ENCODE data around the gene MAP2K1.
"Not testable (repeated sequence)": the region's sequence is repeated elsewhere in the genome, so short reads cannot be mapped to it uniquely, and the experiment has no call there.

Gene MAP2K1

DNA sequence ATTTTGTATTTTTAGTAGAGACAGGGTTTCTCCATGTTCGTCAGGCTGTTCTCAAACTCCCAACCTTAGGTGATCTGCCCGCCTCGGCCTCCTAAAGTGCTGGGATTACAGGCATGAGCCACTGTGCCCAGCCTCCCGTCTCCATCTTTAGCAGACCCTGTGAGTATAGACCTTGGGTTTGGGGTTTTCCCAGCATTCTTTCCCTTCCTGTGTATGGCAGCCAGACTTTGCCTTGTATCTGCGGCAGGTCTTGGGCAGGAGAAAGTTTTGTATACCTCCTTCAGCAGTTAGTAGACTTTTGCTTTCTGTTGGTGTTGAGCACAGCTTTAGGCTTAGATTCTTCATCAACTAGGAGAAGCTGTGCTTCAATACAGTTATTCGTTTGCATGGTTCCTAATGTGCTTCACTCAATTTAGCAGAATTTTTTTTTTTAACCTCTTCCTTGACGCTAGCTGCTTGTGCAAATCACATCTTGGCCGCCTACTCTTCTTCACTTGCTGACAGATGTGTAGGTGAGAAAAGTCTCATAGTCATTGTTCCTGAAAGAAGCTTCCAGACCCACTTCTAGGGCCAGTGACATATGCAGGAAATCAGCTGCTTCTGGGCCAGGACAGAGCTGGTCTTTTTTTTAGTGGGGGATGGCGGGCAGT lies 38.4 kb downstream of the MAP2K1 start:
- Mint-ChIP-seq H3K36me3 (ENCODE audit: low read depth) (peaks cover 33% of the 10 kb centered on the region), H3K27ac (no peak overlapping the region), H3K4me3 (no peak overlapping the region), H3K27me3 (no peaks in the 10 kb centered on the region), H3K4me1 (ENCODE audit: low read depth) (peaks cover 52% of the 10 kb centered on the region), H3K9me3 (no peaks in the 10 kb centered on the region)

DNA sequence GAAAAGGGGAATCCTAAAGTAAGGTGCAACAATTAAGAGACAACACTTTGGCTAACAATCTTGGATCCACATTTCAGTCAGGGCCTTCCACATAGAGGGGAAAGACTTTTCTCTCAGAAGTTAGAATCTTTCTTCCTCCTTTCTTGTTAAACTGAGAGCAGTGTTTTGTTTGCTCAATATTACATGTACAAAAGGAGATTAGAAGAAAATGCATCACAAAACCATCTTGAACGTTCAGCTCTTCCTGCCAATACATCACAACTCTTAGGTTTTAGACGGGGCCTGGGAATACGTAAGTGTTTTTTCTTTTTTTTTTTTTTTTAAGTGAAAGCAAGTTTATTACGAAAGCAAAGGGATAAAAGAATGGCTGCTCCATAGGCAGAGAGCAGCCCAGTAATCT lies 39.1 kb downstream of the MAP2K1 start:
- Mint-ChIP-seq H3K36me3 (ENCODE audit: low read depth) (peaks cover 33% of the 10 kb centered on the region), H3K4me1 (ENCODE audit: low read depth) (peaks cover 57% of the 10 kb centered on the region), H3K4me3 (no peak overlapping the region), H3K9me3 (no peaks in the 10 kb centered on the region), H3K27me3 (no peaks in the 10 kb centered on the region), H3K27ac (no peak overlapping the region)

DNA sequence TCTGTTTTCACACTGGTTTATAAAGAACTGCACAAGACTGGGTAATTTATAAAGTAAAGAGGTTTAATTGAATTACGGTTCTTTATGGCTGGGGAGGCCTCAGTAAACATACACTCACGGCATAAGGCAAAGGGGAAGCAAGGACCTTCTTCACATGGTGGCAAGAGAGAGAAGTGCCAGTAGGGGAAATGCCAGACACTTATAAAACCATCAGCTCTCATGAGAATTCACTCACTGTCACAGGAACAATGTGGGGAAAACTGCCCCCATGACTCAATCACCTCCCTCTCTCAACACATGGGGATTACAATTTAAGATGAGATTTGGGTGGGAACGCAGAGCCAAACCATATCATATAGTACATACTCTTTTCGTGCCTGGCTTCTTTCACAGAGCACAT lies 42.4 kb downstream of the MAP2K1 start:
- peaks cover 26% of the 10 kb centered on the region for H3K36me3 Mint-ChIP-seq (ENCODE audit: low read depth)
- H3K4me1 Mint-ChIP-seq (ENCODE audit: low read depth), result peaks cover 74% of the 10 kb centered on the region
- H3K9me3 Mint-ChIP-seq, result no peaks in the 10 kb centered on the region
- H3K4me3 Mint-ChIP-seq, result no peak overlapping the region
- H3K27me3 Mint-ChIP-seq, result no peaks in the 10 kb centered on the region
- peak overlapping the region; percentile 37 for H3K27ac Mint-ChIP-seq

DNA sequence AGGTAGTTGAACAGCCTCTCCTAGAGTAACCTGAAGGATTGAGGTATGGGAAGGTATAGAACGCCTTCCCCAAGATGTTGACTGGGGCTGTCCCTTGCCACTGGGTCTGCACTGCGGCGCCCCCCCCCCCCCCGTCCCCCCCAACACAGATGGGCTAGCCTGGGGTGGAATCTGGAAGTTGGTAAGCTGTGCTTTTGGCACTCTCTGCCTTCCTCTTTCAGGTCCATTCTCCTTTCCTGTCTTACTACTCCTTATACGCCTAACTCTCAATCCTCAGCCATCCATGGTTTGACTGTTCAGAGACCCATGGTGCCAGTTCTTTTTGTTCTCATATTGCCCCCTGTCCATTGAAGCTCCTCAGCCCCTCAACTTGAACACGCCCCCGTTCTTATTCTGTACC lies 42.8 kb downstream of the MAP2K1 start:
- Mint-ChIP-seq H3K27ac (no peak overlapping the region), H3K4me3 (no peak overlapping the region)

DNA sequence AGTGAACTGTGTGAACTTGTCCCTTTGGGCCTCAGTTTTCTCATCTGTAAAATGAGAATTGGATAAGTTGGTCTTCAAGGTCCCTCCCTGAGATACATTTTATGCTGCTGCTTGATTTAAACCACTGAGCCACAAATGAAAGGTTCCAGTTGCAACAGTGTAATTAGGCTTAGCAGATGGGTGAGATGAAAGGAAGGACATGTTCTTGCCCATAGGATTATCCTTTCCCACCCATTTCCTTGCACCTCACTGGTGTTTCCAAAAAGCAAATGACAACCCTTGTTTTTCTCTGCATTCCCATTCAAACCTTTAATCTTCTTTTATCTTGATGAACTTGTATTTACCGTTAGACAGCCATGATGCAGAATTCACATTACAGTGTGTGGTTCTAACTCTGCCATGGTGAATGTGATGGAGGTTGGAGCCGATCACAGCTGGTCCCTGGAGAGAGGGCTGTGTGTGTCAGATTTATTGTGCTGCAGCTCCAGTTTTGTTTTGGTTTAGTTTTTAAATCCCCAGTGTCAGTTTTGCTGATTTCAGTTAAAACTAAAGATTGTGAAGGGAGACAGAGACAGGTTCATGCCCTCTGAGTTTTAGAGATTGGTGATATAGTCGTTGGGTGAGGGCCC lies 44.0 kb downstream of the MAP2K1 start:
- peaks cover 60% of the 10 kb centered on the region for H3K4me1 Mint-ChIP-seq (ENCODE audit: low read depth)
- no peak overlapping the region for H3K4me3 Mint-ChIP-seq
- no peaks in the 10 kb centered on the region for H3K9me3 Mint-ChIP-seq
- peaks cover 22% of the 10 kb centered on the region for H3K36me3 Mint-ChIP-seq (ENCODE audit: low read depth)
- no peaks in the 10 kb centered on the region for H3K27me3 Mint-ChIP-seq
- no peak overlapping the region for H3K27ac Mint-ChIP-seq

More for the DNA sequence above, 42.8 kb downstream of the MAP2K1 start:
- H3K4me1 Mint-ChIP-seq (ENCODE audit: low read depth), result peaks cover 69% of the 10 kb centered on the region
- no peaks in the 10 kb centered on the region for H3K27me3 Mint-ChIP-seq
- H3K9me3 Mint-ChIP-seq, result no peaks in the 10 kb centered on the region
- H3K36me3 Mint-ChIP-seq (ENCODE audit: low read depth), result peaks cover 23% of the 10 kb centered on the region

DNA sequence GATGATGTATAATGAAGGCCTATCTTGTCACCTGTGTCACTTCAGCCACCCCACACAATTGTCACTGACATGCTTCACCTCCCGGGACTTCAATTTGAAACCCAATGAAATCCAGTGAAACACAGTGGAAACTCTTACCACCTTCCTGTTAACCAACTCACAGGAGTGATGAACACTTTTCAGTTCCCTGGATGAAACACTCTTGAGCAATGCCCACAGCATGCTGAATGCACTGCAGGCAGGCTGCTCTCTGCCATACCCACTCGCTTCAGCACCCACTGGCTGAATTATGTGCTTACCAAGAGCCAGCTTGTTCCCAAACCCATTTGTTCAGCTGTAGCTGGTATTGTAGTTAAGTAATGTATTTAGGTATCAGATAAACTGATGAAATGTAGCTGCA lies 47.0 kb downstream of the MAP2K1 start:
- H3K4me3 Mint-ChIP-seq, result no peak overlapping the region
- H3K27me3 Mint-ChIP-seq, result no peaks in the 10 kb centered on the region
- H3K4me1 Mint-ChIP-seq (ENCODE audit: low read depth), result peaks cover 45% of the 10 kb centered on the region
- H3K9me3 Mint-ChIP-seq, result no peaks in the 10 kb centered on the region
- H3K27ac Mint-ChIP-seq, result no peak overlapping the region
- H3K36me3 Mint-ChIP-seq (ENCODE audit: low read depth), result peaks cover 42% of the 10 kb centered on the region

DNA sequence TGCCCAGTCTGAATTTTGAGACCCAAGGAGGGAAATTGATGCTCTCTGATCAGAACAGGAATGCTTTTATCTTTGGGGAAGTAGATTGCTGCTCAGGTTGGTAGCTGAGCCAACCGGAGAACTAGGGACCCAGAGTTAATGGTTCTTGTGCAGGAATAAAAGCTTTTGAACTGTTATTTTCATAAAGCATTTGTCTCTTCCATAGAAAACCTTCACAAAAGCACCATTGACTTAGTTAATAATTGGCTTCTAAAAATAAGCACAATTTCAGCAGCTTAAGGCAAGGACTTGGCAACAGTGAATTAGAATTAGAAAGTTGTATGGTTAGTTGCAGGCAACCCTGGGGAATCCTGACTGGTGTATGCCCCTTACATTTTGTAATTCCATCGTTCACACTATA lies 53.8 kb downstream of the MAP2K1 start:
- H3K27ac Mint-ChIP-seq, result no peak overlapping the region
- H3K4me3 Mint-ChIP-seq, result no peak overlapping the region
- peaks cover 88% of the 10 kb centered on the region for H3K36me3 Mint-ChIP-seq (ENCODE audit: low read depth)
- H3K27me3 Mint-ChIP-seq, result no peaks in the 10 kb centered on the region
- no peaks in the 10 kb centered on the region for H3K9me3 Mint-ChIP-seq
- no peaks in the 10 kb centered on the region for H3K4me1 Mint-ChIP-seq (ENCODE audit: low read depth)

DNA sequence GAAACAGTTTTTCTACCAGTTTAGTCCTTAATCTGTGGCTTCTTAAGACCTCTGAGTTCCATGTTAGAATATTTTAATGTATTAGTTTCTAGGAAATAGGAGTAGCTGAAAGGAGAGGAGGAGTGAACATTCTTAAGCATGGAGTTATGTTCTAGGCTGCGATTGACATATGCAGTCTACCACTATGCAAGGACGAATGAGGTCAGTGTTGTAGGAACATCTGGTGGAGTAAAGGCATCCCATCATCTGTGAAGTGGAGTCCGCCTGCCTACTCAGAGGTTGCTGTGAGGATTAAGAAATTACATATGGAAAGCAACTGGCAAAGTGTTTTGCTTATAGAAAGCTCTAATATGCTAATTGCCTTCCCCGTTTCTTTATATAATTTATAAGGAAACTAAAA lies 65.7 kb downstream of the MAP2K1 start:
- peaks cover 53% of the 10 kb centered on the region for H3K36me3 Mint-ChIP-seq (ENCODE audit: low read depth)
- no peaks in the 10 kb centered on the region for H3K9me3 Mint-ChIP-seq
- H3K27ac Mint-ChIP-seq, result no peak overlapping the region
- H3K27me3 Mint-ChIP-seq, result no peaks in the 10 kb centered on the region
- H3K4me3 Mint-ChIP-seq, result no peak overlapping the region
- peaks cover 7% of the 10 kb centered on the region for H3K4me1 Mint-ChIP-seq (ENCODE audit: low read depth)

DNA sequence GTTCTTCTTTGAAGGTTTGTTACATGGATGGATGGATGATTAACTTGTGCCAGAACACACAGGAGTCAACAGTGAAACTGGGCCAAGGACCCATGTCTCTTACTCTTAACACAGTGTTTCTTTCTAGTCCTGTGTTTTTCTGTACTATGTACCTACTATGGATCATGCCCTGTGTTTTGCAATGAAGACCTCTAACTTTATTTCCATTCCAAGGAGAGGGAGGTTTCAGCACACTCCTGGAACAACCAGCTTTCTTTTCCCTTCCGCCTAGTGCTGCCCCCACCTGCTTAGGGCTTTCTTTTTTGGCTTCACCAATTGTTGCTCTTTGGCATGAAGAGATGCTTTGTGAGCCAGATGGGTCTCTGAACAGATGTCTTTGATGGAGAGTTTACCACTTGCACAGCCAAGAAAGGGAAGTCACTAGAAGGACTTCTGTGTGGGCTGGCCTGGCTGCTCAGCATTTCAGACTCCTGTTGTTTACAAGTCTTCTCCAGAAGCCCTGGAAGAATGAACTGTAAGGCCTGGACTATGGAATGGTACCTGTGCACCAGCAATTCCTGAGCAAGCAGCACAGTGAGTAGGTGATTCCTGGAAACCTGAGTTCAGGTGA lies 66.4 kb downstream of the MAP2K1 start:
- H3K4me3 Mint-ChIP-seq, result no peak overlapping the region
- H3K27ac Mint-ChIP-seq, result no peak overlapping the region
- H3K36me3 Mint-ChIP-seq (ENCODE audit: low read depth), result peaks cover 47% of the 10 kb centered on the region
- no peaks in the 10 kb centered on the region for H3K27me3 Mint-ChIP-seq
- peaks cover 7% of the 10 kb centered on the region for H3K4me1 Mint-ChIP-seq (ENCODE audit: low read depth)
- H3K9me3 Mint-ChIP-seq, result no peaks in the 10 kb centered on the region

DNA sequence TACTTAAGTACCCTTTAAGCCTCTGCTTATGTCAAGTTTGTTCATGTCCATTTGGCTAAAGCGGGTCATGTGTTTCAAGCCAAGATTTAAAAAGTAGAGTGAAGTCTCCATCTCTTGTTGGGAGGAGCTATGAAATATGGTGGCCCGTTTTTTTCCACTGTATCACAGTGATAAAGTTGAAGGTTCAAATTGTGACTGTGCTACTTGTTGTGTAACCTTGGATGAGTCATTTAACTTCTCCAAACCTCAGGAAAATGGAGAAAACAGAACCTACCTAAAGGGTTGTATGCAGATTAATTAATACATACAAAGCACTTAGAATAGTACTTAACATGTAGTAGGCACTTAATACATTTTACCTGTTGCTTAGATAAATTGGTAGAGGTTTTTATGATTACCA lies 67.4 kb downstream of the MAP2K1 start:
- no peaks in the 10 kb centered on the region for H3K27me3 Mint-ChIP-seq
- no peak overlapping the region for H3K4me3 Mint-ChIP-seq
- H3K4me1 Mint-ChIP-seq (ENCODE audit: low read depth), result peaks cover 7% of the 10 kb centered on the region
- peaks cover 45% of the 10 kb centered on the region for H3K36me3 Mint-ChIP-seq (ENCODE audit: low read depth)
- H3K27ac Mint-ChIP-seq, result no peak overlapping the region
- no peaks in the 10 kb centered on the region for H3K9me3 Mint-ChIP-seq

DNA sequence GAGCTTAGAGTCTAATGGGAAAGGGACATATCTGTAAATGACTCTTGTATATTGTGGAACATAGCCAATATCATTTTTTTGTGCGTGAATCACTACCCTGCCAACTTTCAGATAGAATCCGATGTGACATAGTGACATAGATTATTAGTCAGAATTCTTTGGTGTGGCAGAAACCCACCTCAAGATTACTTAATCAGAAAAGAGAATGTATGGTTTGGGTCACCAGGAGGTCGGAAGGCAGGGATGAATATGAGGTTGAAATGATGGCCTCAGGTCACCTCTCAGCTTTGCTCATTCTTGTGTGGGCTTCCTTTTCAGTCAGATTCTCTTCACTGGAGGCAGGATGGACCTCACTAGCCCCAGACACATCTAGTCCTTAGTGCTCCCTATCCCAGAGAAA lies 69.5 kb downstream of the MAP2K1 start:
- H3K4me1 Mint-ChIP-seq (ENCODE audit: low read depth), result peaks cover 11% of the 10 kb centered on the region
- no peaks in the 10 kb centered on the region for H3K27me3 Mint-ChIP-seq
- H3K4me3 Mint-ChIP-seq, result no peak overlapping the region
- no peaks in the 10 kb centered on the region for H3K9me3 Mint-ChIP-seq
- H3K27ac Mint-ChIP-seq, result no peak overlapping the region
- H3K36me3 Mint-ChIP-seq (ENCODE audit: low read depth), result peaks cover 50% of the 10 kb centered on the region

DNA sequence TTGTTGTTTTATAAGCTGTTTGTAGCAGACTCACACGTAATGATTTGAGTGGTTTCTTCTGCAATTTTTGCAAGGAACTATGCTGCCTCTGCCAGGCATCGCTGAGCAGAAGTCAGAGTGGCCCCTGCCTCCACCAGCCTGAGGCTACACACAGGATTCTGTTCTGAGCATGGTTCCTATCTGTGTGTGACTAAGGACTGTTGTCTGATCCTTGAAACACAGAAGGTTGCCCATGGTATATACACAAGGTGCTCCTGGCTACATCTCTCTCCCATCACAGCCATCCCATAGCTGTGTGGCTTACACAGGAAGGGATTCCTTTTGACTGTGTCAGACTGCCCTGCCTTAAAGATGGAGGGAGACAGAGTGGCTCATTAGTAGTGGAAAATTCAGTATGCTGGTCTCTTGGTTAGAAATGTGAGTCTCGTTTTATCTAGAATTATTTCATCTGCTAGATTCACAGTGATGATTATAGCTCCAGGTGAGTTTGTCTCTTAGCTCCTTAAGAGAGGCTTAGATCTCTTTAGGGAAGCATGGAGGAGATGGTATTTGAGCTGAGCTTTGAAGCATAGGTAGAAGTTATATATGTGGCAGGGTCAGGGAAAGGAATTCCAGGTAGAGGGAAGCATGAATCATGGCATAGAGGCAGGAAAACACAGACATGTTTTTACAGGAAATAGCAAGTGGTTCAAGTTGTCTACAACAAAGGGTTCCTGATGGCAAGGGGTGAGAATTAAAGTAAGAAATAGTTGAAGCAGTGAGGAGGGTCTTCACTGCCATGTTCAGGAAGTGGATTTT lies 73.3 kb downstream of the MAP2K1 start:
- H3K9me3 Mint-ChIP-seq, result no peaks in the 10 kb centered on the region
- H3K4me1 Mint-ChIP-seq (ENCODE audit: low read depth), result peaks cover 11% of the 10 kb centered on the region
- no peak overlapping the region for H3K4me3 Mint-ChIP-seq
- H3K36me3 Mint-ChIP-seq (ENCODE audit: low read depth), result peaks cover 46% of the 10 kb centered on the region
- H3K27ac Mint-ChIP-seq, result no peak overlapping the region
- H3K27me3 Mint-ChIP-seq, result no peaks in the 10 kb centered on the region

DNA sequence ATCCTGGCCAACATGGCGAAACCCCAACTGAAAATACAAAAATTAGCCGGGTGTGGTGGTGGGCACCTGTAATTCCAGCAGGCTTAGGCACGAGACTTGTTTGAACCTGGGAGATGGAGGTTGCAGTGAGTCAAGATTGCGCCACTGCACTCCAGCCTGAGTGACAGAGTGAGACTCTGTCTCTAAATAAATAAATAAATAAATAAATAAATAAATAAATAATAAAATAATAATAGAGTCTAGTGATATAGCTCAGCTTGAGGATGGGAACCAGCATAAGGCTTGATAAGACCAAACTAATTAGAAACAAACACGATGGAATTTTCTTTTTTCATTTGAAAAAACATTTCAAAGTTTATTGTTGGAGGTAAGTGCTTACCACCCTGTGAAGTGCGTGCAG lies 74.6 kb downstream of the MAP2K1 start:
- not testable (repeated sequence) for H3K27ac Mint-ChIP-seq; H3K4me1 Mint-ChIP-seq (ENCODE audit: low read depth); H3K27me3 Mint-ChIP-seq; H3K9me3 Mint-ChIP-seq; H3K4me3 Mint-ChIP-seq
- peaks cover 46% of the 10 kb centered on the region for H3K36me3 Mint-ChIP-seq (ENCODE audit: low read depth)

DNA sequence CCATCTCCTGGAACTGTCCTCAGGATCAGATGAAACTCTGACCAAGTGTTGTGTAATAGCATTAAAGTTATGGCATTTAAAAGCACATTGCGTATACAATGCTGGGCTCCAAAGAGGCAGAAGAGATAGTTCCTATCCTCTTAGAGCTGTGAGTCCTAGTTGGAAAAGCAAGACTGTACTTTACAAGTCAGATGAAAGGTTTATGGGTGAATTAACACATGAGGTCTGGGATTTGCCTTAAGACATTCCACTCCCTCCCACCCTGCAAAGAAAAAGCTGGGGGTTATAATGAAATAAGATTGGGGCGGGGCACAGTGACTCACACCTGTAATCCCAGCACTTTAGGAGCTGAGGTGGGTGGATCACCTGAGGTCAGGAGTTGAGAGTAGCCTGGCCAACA lies 75.2 kb downstream of the MAP2K1 start:
- H3K9me3 Mint-ChIP-seq, result no peaks in the 10 kb centered on the region
- no peak overlapping the region for H3K4me3 Mint-ChIP-seq
- H3K36me3 Mint-ChIP-seq (ENCODE audit: low read depth), result peaks cover 50% of the 10 kb centered on the region
- H3K27me3 Mint-ChIP-seq, result no peaks in the 10 kb centered on the region
- H3K27ac Mint-ChIP-seq, result no peak overlapping the region
- H3K4me1 Mint-ChIP-seq (ENCODE audit: low read depth), result peaks cover 4% of the 10 kb centered on the region

DNA sequence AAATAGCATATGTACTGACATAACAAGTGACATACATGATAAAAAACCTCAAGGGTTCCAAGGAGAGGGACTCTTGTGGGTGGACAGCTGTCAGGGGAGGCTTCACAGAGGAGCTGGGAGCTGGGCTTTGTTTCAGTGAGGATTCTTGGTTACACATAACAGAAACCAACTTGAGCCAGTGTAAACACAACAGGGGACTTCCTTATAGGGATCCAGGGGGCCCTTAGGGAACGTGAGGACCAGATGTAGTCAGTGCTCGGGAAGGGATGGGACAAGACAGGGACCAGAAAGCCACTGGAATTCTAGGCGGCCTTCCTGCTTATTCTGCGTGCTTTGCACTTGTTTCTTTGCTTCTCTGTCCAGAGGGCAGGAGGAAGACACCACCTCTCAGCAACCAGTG lies 75.9 kb downstream of the MAP2K1 start:
- peaks cover 56% of the 10 kb centered on the region for H3K36me3 Mint-ChIP-seq (ENCODE audit: low read depth)

More for the DNA sequence above, 75.9 kb downstream of the MAP2K1 start:
- Mint-ChIP-seq H3K4me3 (no peak overlapping the region), H3K27ac (no peak overlapping the region), H3K9me3 (no peaks in the 10 kb centered on the region), H3K27me3 (no peaks in the 10 kb centered on the region), H3K4me1 (ENCODE audit: low read depth) (peaks cover 4% of the 10 kb centered on the region)

Measured in stimulated activated naive CD8-positive, alpha-beta T cell treated with anti-CD3 and anti-CD28 coated beads, Interleukin-15, Interleukin-2, amounts not matched to agents 100 ng/mL and 50 ng/mL, for 24 hours (primary cell).